Caco-2 (cell line): ENCODE data around the gene BCAR1. TPM values are rescaled to one million over a fixed set of nuclear protein-coding genes. Genes with fewer than 3 reads are reported as not detected.
A peak's percentile ranks its signal among the peaks of the same experiment; 100 is the strongest.

Experiments used
- BruUV-seq: library from RNA; stranded (reverse); fragments of 400-500 nt; replicated peaks from 2 replicates; lab custom pipeline; 2021; lab: Mats Ljungman, UMichigan
- CTCF ChIA-PET: fragments of 300-600 bp; sonication (Branson Sonifier 250); formaldehyde crosslinking; loops from one replicate; lab custom pipeline; 2022; ENCODE audit warnings: antibody characterized with exemption; lab: Charles Lee
- POLR2A ChIA-PET: fragments of 300-600 bp; sonication (Branson Sonifier 250); formaldehyde crosslinking; loops from one replicate; lab custom pipeline; 2022; ENCODE audit warnings: antibody characterized with exemption; lab: Charles Lee
- DNase-seq, 2 experiments: peaks; one replicate each; pipeline versions ENCODE4 v3.0.0 to v3.0.0-alpha.2; 2020 to 2022
- H3K27me3 ChIP-seq: replicated peaks from 2 replicates; pipeline ENCODE4 v1.6.0; 2011; ENCODE audit warnings: low read length; ENCODE audit not compliant: control insufficient read depth, insufficient read depth
- H3K36me3 ChIP-seq: 2 replicates; pipeline ENCODE4 v1.5.1; 2011; ENCODE audit warnings: low read length; ENCODE audit not compliant: control insufficient read depth, insufficient read depth
- H3K4me1 ChIP-seq: fragments of 250-450 bp; sonication (Bioruptor Pico); 2 replicates; pipeline ENCODE4 v1.5.1; 2020; ENCODE audit warnings: mild to moderate bottlenecking
- H3K4me3 ChIP-seq: 2 replicates; pipeline ENCODE4 v1.5.1; 2011; ENCODE audit warnings: low read depth, mild to moderate bottlenecking, control low read depth, low read length
- H3K9me3 ChIP-seq: fragments of 250-450 bp; sonication (Bioruptor Pico); 2 replicates; pipeline ENCODE4 v1.5.1; 2020; ENCODE audit warnings: mild to moderate bottlenecking, moderate library complexity
- H3K27ac Mint-ChIP-seq: one replicate; pipeline ENCODE4 v1.8.0; 2022; ENCODE audit warnings: mixed read lengths; ENCODE audit not compliant: unreplicated experiment
- H3K27me3 Mint-ChIP-seq: one replicate; pipeline ENCODE4 v1.8.0; 2022; ENCODE audit warnings: mixed read lengths; ENCODE audit not compliant: insufficient read depth, unreplicated experiment
- H3K36me3 Mint-ChIP-seq: one replicate; pipeline ENCODE4 v1.8.0; 2022; ENCODE audit warnings: mild to moderate bottlenecking, mixed read lengths; ENCODE audit not compliant: insufficient read depth, unreplicated experiment
- H3K4me1 Mint-ChIP-seq: one replicate; pipeline ENCODE4 v1.8.0; 2022; ENCODE audit warnings: low read depth, mixed read lengths; ENCODE audit not compliant: unreplicated experiment
- H3K4me3 Mint-ChIP-seq: one replicate; pipeline ENCODE4 v1.8.0; 2022; ENCODE audit warnings: mild to moderate bottlenecking, moderate library complexity, mixed read lengths; ENCODE audit not compliant: unreplicated experiment
- H3K9me3 Mint-ChIP-seq: one replicate; pipeline ENCODE4 v1.8.0; 2022; ENCODE audit warnings: mixed read lengths; ENCODE audit not compliant: unreplicated experiment
- CTCF ChIP-seq, 2 experiments: fragments of 200-600 bp in 1 of 2; IDR thresholded peaks; 1 replicate in 1 of 2; 2 replicates in 1 of 2; pipeline versions ENCODE4 v1.5.1 to v1.8.0; 2011 to 2022; ENCODE audit warnings: antibody characterized with exemption in 1 of 2, control low read depth in 1 of 2, inconsistent platforms in 1 of 2, low read depth in 1 of 2, low read length in 1 of 2, mild to moderate bottlenecking in 1 of 2, moderate library complexity in 1 of 2; ENCODE audit not compliant: insufficient read depth in 1 of 2, severe bottlenecking in 1 of 2, unreplicated experiment in 1 of 2
- intact Hi-C: fragments of 100-400 bp; cut with micrococcal nuclease; formaldehyde crosslinking; loops from one replicate; pipeline ENCODE4 v1.10.0; 2022; ENCODE audit not compliant: unreplicated experiment
- total RNA-seq: library from RNA; stranded (reverse); gene quantifications from 2 replicates; pipeline ENCODE4 v1.2.3, GENCODE V29; 2022

The BCAR1 gene
- total RNA-seq, 1 experiment from 2014 or later: 95.5 TPM

- ChIA-PET POLR2A (interaction anchor here (1.1 kb wide), 1 partner anchor 68 kb away, joined by 4 read pairs; no protein-coding TSS in a partner anchor), CTCF (interaction anchor here (0.5 to 1.0 kb wide), 4 partner anchors 14 to 202 kb away, joined by 3 to 5 read pairs (median 3); no protein-coding TSS in a partner anchor)
- no peaks in the 10 kb centered on the region for H3K27me3 ChIP-seq
- intact Hi-C loops: loop anchor here (2.0 to 5.0 kb wide), 3 partner anchors 35 to 567 kb away; partner anchors contain the start of genes KARS1 and TERF2IP
- Mint-ChIP-seq H3K27ac (no peak overlapping the region), H3K27me3 (peaks cover 3% of the 10 kb centered on the region), H3K4me1 (peaks cover 15% of the 10 kb centered on the region), H3K9me3 (no peaks in the 10 kb centered on the region), H3K4me3 (peak overlapping the region; percentile 58), H3K36me3 (no peaks in the 10 kb centered on the region)
- H3K36me3 ChIP-seq: no peaks in the 10 kb centered on the region
- no TSS peak for BruUV-seq
- no peak for TF ChIP-seq CTCF (IDR thresholded peaks at IDR 0.05; ENCODE audit: insufficient read depth in 1 of 2, low read depth in 1 of 2, low read length in 1 of 2, severe bottlenecking in 1 of 2, unreplicated experiment in 1 of 2)
- no peak overlapping the region for H3K4me3 ChIP-seq
- H3K4me1 ChIP-seq: no peaks in the 10 kb centered on the region
- H3K9me3 ChIP-seq: no peaks in the 10 kb centered on the region
- DNase-seq: peak in 1 of 2 experiments; percentile 32
Measured at GRCh38 chr16:75197522-75198134, 53.8 kb downstream of the BCAR1 start.

DNA sequence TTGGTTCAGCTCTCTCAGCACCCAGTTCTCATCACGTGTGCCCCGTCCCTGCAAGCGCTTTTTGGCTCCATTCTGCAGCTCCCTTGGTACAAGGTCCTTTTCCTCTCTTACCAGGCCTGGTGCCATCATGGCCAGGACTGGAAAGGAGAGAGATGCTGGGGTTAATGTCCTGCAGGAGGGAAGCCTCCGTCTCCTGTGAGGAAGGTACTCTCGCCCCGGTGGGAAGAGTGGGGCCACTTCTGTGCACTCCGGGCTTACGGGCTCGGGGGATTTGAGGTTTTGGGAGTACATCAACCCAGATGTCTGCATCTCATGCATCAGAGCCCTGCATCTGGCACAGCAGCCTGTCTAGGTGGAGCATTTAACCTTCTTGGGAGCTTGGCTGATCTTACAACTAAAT is 54.6 kb downstream of the BCAR1 start:
- intact Hi-C loops: loop anchor here (5.0 kb wide), 2 partner anchors 35 to 450 kb away; partner anchors contain the start of genes KARS1 and TERF2IP
- CTCF ChIA-PET: interaction anchor here (1.0 kb wide), 1 partner anchor 189 kb away, joined by 3 read pairs; no protein-coding TSS in a partner anchor

More for the DNA sequence above, 54.6 kb downstream of the BCAR1 start:
- peak in 1 of 2 experiments; percentile 16 for DNase-seq
- H3K4me3 Mint-ChIP-seq: no peak overlapping the region
- peaks cover 3% of the 10 kb centered on the region for H3K27me3 Mint-ChIP-seq
- Histone ChIP-seq H3K9me3 (no peaks in the 10 kb centered on the region), H3K36me3 (no peaks in the 10 kb centered on the region), H3K4me1 (no peaks in the 10 kb centered on the region), H3K4me3 (no peak overlapping the region), H3K27me3 (no peaks in the 10 kb centered on the region)
- no peak for TF ChIP-seq CTCF (IDR thresholded peaks at IDR 0.05; ENCODE audit: insufficient read depth in 1 of 2, low read depth in 1 of 2, low read length in 1 of 2, severe bottlenecking in 1 of 2, unreplicated experiment in 1 of 2)
- H3K36me3 Mint-ChIP-seq: no peaks in the 10 kb centered on the region
- H3K9me3 Mint-ChIP-seq: no peaks in the 10 kb centered on the region
- POLR2A ChIA-PET: interaction anchor here (1.1 kb wide), 1 partner anchor 69 kb away, joined by 4 read pairs; no protein-coding TSS in a partner anchor
- no TSS peak for BruUV-seq
- H3K4me1 Mint-ChIP-seq: peaks cover 18% of the 10 kb centered on the region
- H3K27ac Mint-ChIP-seq: no peak overlapping the region
